ENCODE results near the gene SPACDR.

GRCh38 chr7:100430493-100431285 lies 33.4 kb downstream of the SPACDR start:
- TF ChIP-seq CTCF (IDR thresholded peaks at IDR 0.05) (no peak), EP300 (IDR thresholded peaks at IDR 0.05) (no peak)

Data from tibial nerve (tissue), 4 donors.